NCI-H146 (cell line): ENCODE results near the gene RUNX1.

Experiments used
- DNase-seq: peaks from one replicate; lab custom pipeline; 2025; lab: John Stamatoyannopoulos, UW

Gene RUNX1

GRCh38 chr21:35048706-35049617 is at the start of gene RUNX1:
Gene RUNX1 (minus strand): TSS chr21:35049302.
- no peak for DNase-seq

- no peak for DNase-seq
Measured at GRCh38 chr21:35097525-35097924, 48.4 kb upstream of the RUNX1 start.

GRCh38 chr21:35096959-35097358 is 47.9 kb upstream of the RUNX1 start:
- DNase-seq, result no peak

GRCh38 chr21:35095859-35096291 is 46.8 kb upstream of the RUNX1 start:
- no peak for DNase-seq

GRCh38 chr21:35093514-35093913 is 44.4 kb upstream of the RUNX1 start:
- no peak for DNase-seq

GRCh38 chr21:35091496-35091895 is 42.4 kb upstream of the RUNX1 start:
- no peak for DNase-seq

- no peak for DNase-seq
Measured at GRCh38 chr21:35090403-35090802, 41.3 kb upstream of the RUNX1 start.

GRCh38 chr21:35088319-35088771 is 39.2 kb upstream of the RUNX1 start:
- no peak for DNase-seq

- no peak for DNase-seq
Measured at GRCh38 chr21:35086357-35086756, 37.3 kb upstream of the RUNX1 start.

GRCh38 chr21:35084869-35085268 is 35.8 kb upstream of the RUNX1 start:
- DNase-seq, result no peak

- DNase-seq, result no peak
Measured at GRCh38 chr21:35083246-35083645, 34.1 kb upstream of the RUNX1 start.

GRCh38 chr21:35081861-35082260 is 32.8 kb upstream of the RUNX1 start:
- DNase-seq, result no peak

GRCh38 chr21:35079181-35079580 is 30.1 kb upstream of the RUNX1 start:
- no peak for DNase-seq

- DNase-seq, result no peak
Measured at GRCh38 chr21:35077975-35078374, 28.9 kb upstream of the RUNX1 start.

GRCh38 chr21:35077466-35077865 is 28.4 kb upstream of the RUNX1 start:
- no peak for DNase-seq

- DNase-seq, result no peak
Measured at GRCh38 chr21:35075546-35075945, 26.4 kb upstream of the RUNX1 start.

GRCh38 chr21:35072960-35073359 is 23.9 kb upstream of the RUNX1 start:
- DNase-seq, result no peak

GRCh38 chr21:35072557-35072956 is 23.5 kb upstream of the RUNX1 start:
- no peak for DNase-seq

- DNase-seq, result no peak
Measured at GRCh38 chr21:35071347-35071746, 22.2 kb upstream of the RUNX1 start.

- peak; percentile 55 for DNase-seq
Measured at GRCh38 chr21:35070436-35070835, 21.3 kb upstream of the RUNX1 start.

GRCh38 chr21:35066824-35067223 is 17.7 kb upstream of the RUNX1 start:
- no peak for DNase-seq

GRCh38 chr21:35063428-35064172 is 14.5 kb upstream of the RUNX1 start:
- no peak for DNase-seq

GRCh38 chr21:35062016-35062415 is 12.9 kb upstream of the RUNX1 start:
- DNase-seq, result no peak
